ENCODE data around the gene ADARB1. TPM values are rescaled to one million over a fixed set of nuclear protein-coding genes. Genes with fewer than 3 reads are reported as not detected.

Gene ADARB1
- total RNA-seq, 4 donors from 2014 or later: 3.4 to 15.6 (median 5.7) TPM

DNA sequence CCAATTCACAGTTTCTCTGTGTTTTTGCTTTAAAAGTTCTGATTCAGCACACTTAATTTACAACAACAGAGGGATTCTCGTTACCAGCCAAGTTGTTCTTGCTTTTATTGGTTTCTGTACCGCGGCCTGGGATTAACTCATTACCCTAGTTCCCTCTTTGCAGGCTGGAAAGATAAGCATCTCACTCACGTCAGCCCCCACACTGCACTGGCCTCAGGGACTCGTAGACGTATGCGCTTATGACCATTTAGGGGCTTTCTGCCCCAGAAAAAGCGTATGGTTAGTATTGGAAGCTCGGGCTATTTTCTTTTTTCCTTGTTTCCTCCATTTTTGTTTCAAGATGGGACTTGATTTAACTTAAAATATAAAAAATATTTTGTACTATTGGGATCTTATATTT is 137.3 kb downstream of the ADARB1 start:
- intact Hi-C loops (cut with DNase I): no loop called here
- Histone ChIP-seq H3K4me1 (no peaks in the 10 kb centered on the region), H3K27me3 (no peaks in the 10 kb centered on the region), H3K27ac (no peak overlapping the region), H3K9me3 (peaks cover 0 to 5% (median 0%) of the 10 kb centered on the region in 3 donors), H3K36me3 (peaks cover 0 to 34% (median 5%) of the 10 kb centered on the region in 3 donors), H3K4me3 (no peak overlapping the region)
- WGBS, 2 donors: 80 to 87% methylated on average over 9 of the region's 9 CpGs
- TF ChIP-seq POLR2A (IDR thresholded peaks at IDR 0.05): no peak
- TF ChIP-seq, protein P1, sequence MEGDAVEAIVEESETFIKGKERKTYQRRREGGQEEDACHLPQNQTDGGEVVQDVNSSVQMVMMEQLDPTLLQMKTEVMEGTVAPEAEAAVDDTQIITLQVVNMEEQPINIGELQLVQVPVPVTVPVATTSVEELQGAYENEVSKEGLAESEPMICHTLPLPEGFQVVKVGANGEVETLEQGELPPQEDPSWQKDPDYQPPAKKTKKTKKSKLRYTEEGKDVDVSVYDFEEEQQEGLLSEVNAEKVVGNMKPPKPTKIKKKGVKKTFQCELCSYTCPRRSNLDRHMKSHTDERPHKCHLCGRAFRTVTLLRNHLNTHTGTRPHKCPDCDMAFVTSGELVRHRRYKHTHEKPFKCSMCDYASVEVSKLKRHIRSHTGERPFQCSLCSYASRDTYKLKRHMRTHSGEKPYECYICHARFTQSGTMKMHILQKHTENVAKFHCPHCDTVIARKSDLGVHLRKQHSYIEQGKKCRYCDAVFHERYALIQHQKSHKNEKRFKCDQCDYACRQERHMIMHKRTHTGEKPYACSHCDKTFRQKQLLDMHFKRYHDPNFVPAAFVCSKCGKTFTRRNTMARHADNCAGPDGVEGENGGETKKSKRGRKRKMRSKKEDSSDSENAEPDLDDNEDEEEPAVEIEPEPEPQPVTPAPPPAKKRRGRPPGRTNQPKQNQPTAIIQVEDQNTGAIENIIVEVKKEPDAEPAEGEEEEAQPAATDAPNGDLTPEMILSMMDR (IDR thresholded peaks at IDR 0.05): no peak
- no peak for DNase-seq

DNA sequence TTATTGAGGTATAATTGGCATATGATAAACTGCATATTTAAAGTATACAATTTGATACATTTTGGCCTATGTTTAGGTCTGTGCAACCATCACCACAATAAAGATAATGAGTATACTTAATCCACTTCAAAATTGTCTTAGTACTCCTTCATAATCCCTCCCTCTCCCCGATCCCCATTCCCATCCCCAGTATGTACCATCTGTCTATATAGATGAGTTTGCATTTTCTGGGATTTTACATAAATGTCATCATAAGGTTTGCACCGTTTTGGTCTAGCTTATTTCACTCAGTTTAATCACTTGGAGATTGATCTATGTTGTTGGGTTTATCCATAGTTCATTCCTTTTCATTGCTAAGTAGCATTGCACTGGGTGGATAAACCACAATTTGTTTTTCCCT is 139.0 kb downstream of the ADARB1 start:
- H3K4me1 ChIP-seq: no peaks in the 10 kb centered on the region
- intact Hi-C loops (cut with DNase I): no loop called here
- 83 to 87% methylated on average over 2 of the region's 2 CpGs for WGBS, 2 donors

DNA sequence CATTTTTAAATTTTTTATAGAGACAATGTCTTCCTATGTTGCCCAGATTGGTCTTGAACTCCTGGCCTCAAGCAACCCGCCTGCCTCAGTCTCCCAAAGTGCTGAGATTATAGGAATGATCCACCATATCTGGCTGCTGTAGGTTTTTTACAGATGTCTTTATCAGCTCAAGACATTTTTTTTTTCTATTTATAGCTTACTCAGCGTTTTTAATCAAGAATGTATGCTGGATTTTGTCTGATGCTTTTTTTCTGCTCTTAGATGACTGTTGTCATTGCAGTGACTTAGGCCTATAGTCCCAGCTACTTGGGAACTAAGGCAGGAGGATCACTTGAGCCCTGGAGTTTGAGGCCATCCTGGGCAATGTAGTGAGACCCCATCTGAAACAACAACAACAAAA is 140.8 kb downstream of the ADARB1 start:
- H3K4me3 ChIP-seq: no peak overlapping the region
- peaks cover 0 to 9% (median 0%) of the 10 kb centered on the region in 3 donors for H3K4me1 ChIP-seq
- intact Hi-C loops (cut with DNase I): no loop called here
- peaks cover 0 to 17% (median 5%) of the 10 kb centered on the region in 3 donors for H3K36me3 ChIP-seq
- no peak overlapping the region for H3K27ac ChIP-seq
- TF ChIP-seq POLR2A (IDR thresholded peaks at IDR 0.05): no peak
- TF ChIP-seq, protein P1 (IDR thresholded peaks at IDR 0.05): no peak
- peaks cover 0 to 6% (median 0%) of the 10 kb centered on the region in 3 donors for H3K9me3 ChIP-seq
- DNase-seq: no peak
- no peaks in the 10 kb centered on the region for H3K27me3 ChIP-seq
- WGBS, 2 donors: 71 to 86% methylated on average over 2 of the region's 2 CpGs

More for the DNA sequence above, 139.0 kb downstream of the ADARB1 start:
- no peak for DNase-seq
- TF ChIP-seq, protein P1 (IDR thresholded peaks at IDR 0.05): no peak
- TF ChIP-seq POLR2A (IDR thresholded peaks at IDR 0.05): no peak
- Histone ChIP-seq H3K4me3 (no peak overlapping the region), H3K27me3 (no peaks in the 10 kb centered on the region), H3K36me3 (peaks cover 0 to 17% (median 5%) of the 10 kb centered on the region in 3 donors), H3K27ac (no peak overlapping the region), H3K9me3 (peaks cover 0 to 6% (median 0%) of the 10 kb centered on the region in 3 donors)

DNA sequence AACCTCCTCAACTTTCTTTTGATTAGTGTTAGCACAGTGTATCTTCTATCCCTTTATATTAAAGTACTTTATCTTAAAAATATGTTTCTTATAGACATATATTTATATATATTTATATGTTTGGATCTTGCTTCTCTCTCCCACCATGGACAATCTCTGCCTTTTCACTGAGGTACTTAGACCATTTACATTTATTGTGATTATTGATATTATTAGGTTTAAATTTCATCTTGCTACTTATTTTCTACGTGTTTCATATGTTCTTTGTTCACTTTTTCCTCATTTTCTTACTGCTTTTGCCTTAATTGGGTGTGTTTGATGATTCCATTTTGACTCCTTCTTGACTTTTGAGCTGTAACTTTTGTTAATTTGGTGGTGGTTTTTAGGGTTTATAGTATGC is 142.6 kb downstream of the ADARB1 start:
- WGBS, 2 donors: 62 to 67% methylated on average over 1 of the region's 1 CpG
- Histone ChIP-seq H3K27ac (no peak overlapping the region), H3K4me1 (peaks cover 0 to 9% (median 0%) of the 10 kb centered on the region in 3 donors), H3K9me3 (peaks cover 0 to 6% (median 0%) of the 10 kb centered on the region in 3 donors), H3K36me3 (peaks cover 4 to 22% (median 5%) of the 10 kb centered on the region in 3 donors), H3K27me3 (no peaks in the 10 kb centered on the region), H3K4me3 (no peak overlapping the region)
- intact Hi-C loops (cut with DNase I): no loop called here
- DNase-seq: no peak
- TF ChIP-seq, protein P1 (IDR thresholded peaks at IDR 0.05): no peak
- TF ChIP-seq POLR2A (IDR thresholded peaks at IDR 0.05): no peak

DNA sequence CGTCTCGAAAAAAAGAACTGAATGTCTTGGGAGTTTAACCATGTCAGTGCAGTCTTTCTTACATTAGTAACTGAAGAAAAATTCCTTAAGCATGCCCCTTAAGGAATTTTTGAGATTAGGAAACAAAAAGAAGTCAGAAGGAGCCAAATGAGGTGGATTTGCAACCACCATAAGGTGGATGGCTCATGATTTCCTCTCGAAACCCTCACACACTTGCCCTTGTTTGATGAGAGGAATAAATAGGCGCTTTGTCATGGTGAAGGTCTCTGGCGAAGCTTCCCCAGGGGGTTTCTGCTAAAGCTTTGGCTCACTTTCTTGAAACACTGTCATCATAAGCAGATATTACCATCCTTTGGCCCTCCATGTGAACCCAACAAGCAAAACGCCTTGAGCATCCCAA is 145.1 kb downstream of the ADARB1 start:
- Histone ChIP-seq H3K4me3 (no peak overlapping the region), H3K27me3 (no peaks in the 10 kb centered on the region), H3K27ac (peak overlapping the region in 1 of 4 donors; percentile 17), H3K36me3 (peaks cover 5 to 34% (median 10%) of the 10 kb centered on the region in 3 donors), H3K9me3 (peaks cover 0 to 6% (median 0%) of the 10 kb centered on the region in 3 donors), H3K4me1 (peaks cover 0 to 9% (median 0%) of the 10 kb centered on the region in 3 donors)
- TF ChIP-seq POLR2A (IDR thresholded peaks at IDR 0.05): no peak
- TF ChIP-seq, protein P1 (IDR thresholded peaks at IDR 0.05): no peak
- DNase-seq: no peak
- 89 to 91% methylated on average over 6 of the region's 6 CpGs for WGBS, 2 donors
- intact Hi-C loops (cut with DNase I): no loop called here
